ENCODE data around the gene RPRD2.

Gene RPRD2

DNA sequence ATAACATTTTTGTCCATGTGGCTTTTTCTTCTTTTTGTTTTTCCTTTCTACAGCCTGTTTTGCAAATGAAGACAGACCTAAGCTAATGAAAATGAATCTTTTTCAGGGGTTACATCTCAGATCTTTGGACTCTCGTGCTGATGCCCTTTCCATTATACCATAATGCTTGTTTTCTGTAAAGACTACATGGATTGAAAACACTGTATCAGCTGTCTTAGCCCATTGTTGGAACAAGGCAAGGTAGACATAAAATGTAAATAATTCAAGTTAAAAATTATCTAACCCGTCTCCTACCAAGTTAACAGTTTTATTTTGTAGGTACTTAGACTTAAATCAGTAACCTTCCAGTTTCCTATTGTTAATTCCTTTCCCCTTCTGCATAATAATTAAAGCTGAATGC, 44.9 kb downstream of the RPRD2 start:
- H3K27ac ChIP-seq (ENCODE audit: low read depth in 2 of 2, low read length in 2 of 2) = no peak overlapping the region
- no peaks in the 10 kb centered on the region for H3K27me3 ChIP-seq (ENCODE audit: control insufficient read depth in 2 of 2, insufficient read depth in 2 of 2, low read length in 2 of 2)
- peaks cover 2 to 7% of the 10 kb centered on the region in 2 donors for H3K4me1 ChIP-seq (ENCODE audit: control insufficient read depth in 2 of 2, insufficient read depth in 2 of 2, low read length in 2 of 2)
- H3K4me3 ChIP-seq (ENCODE audit: low read length in 2 of 2) = no peak overlapping the region
- H3K9ac ChIP-seq (ENCODE audit: low read depth in 1 of 2, low read length in 2 of 2) = no peak overlapping the region
- no peaks in the 10 kb centered on the region for H3K36me3 ChIP-seq (ENCODE audit: control insufficient read depth in 2 of 2, insufficient read depth in 2 of 2, low read length in 2 of 2)
- H3K9me3 ChIP-seq (ENCODE audit: control insufficient read depth in 2 of 2, low read length in 2 of 2) = no peaks in the 10 kb centered on the region

DNA sequence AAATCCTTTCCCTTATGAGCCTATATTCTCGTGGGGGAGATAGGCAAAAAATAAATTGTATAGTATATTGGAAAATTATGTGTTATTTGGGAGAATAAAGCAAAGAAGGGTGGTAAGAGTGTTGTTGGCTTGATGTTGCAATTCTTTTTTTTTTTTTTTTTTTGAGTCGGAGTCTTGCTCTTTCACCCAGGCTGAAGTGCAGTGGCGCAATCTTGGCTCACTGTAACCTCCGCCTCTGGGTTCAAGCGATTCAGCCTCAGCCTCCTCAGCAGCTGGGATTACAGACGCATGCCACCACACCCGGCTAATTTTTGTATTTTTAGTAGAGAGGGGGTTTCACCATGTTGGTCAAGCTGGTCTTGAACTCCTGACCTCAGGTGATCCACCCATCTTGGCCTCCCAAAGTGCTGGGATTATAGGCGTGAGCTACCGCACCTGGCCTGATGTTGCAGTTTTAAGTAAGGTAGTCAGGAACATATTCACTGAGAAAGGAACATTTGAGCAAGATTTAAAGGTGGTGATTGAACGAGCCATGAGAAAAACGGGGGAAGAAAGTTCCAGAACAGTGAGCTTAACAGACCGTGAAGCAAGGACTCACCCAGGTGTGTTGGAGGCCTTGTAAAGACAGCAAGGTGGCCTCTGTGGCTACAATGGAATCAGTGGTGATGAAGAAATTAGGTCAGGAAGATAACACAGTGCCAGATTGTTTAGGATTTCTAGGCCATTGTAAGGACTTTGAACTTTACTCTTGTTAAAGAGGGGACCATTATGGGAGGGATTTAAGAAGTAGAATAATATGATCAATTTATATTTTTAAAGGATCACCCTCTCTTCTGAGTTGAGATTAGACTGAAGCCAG, 45.8 kb downstream of the RPRD2 start:
- Histone ChIP-seq H3K9ac (ENCODE audit: low read depth in 1 of 2, low read length in 2 of 2) (no peak overlapping the region), H3K9me3 (ENCODE audit: control insufficient read depth in 2 of 2, low read length in 2 of 2) (no peaks in the 10 kb centered on the region), H3K36me3 (ENCODE audit: control insufficient read depth in 2 of 2, insufficient read depth in 2 of 2, low read length in 2 of 2) (no peaks in the 10 kb centered on the region), H3K4me1 (ENCODE audit: control insufficient read depth in 2 of 2, insufficient read depth in 2 of 2, low read length in 2 of 2) (peaks cover 2 to 7% of the 10 kb centered on the region in 2 donors), H3K27me3 (ENCODE audit: control insufficient read depth in 2 of 2, insufficient read depth in 2 of 2, low read length in 2 of 2) (no peaks in the 10 kb centered on the region), H3K27ac (ENCODE audit: low read depth in 2 of 2, low read length in 2 of 2) (no peak overlapping the region), H3K4me3 (ENCODE audit: low read length in 2 of 2) (no peak overlapping the region)

- Histone ChIP-seq H3K9ac (ENCODE audit: low read depth in 1 of 2, low read length in 2 of 2) (no peak overlapping the region), H3K4me1 (ENCODE audit: control insufficient read depth in 2 of 2, insufficient read depth in 2 of 2, low read length in 2 of 2) (peaks cover 2 to 7% of the 10 kb centered on the region in 2 donors), H3K9me3 (ENCODE audit: control insufficient read depth in 2 of 2, low read length in 2 of 2) (no peaks in the 10 kb centered on the region), H3K36me3 (ENCODE audit: control insufficient read depth in 2 of 2, insufficient read depth in 2 of 2, low read length in 2 of 2) (no peaks in the 10 kb centered on the region), H3K27me3 (ENCODE audit: control insufficient read depth in 2 of 2, insufficient read depth in 2 of 2, low read length in 2 of 2) (no peaks in the 10 kb centered on the region), H3K4me3 (ENCODE audit: low read length in 2 of 2) (no peak overlapping the region), H3K27ac (ENCODE audit: low read depth in 2 of 2, low read length in 2 of 2) (no peak overlapping the region)
These were observed 46.7 kb downstream of the RPRD2 start for GRCh38 chr1:150410582-150411101.

DNA sequence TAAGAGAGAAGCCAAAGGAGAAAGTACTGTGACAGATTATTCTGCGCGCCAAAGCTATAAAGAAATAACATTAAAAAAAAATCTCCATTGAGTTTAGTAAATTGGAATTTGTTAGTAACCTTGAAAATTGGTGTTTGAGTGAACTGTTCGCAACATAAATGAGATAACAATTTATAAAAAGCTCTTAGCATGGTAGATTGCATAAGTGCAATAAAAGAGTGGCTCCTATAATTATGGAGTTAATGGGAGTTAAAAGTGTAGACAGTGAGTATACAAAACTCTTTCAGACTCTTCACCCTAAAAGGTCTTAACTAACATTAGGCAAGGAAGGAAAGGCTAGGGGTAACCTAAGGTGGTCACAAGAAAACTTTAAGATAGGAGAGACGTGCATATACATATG, 50.6 kb downstream of the RPRD2 start:
- no peak overlapping the region for H3K27ac ChIP-seq (ENCODE audit: low read depth in 2 of 2, low read length in 2 of 2)
- no peak overlapping the region for H3K4me3 ChIP-seq (ENCODE audit: low read length in 2 of 2)

DNA sequence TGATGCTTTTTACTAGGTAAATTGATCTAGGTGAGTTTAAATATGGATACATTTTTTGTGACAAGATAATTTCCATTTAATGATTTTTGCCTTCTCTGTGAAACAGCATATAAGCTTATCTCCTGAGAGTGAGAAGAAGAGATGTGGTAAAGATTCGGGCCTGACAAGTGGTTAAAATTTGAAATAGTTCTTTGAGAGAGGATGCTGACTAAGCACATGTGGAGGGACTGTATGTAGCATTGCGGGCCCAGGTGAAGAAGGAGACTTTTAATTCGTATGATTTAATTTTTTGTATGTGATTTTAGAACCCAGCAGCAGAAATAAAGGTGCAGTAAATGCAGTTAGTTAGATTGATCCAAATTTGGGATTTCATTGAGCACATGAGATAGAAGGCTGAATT, 51.9 kb downstream of the RPRD2 start:
- Histone ChIP-seq H3K4me1 (ENCODE audit: control insufficient read depth in 2 of 2, insufficient read depth in 2 of 2, low read length in 2 of 2) (no peaks in the 10 kb centered on the region), H3K27ac (ENCODE audit: low read depth in 2 of 2, low read length in 2 of 2) (no peak overlapping the region), H3K27me3 (ENCODE audit: control insufficient read depth in 2 of 2, insufficient read depth in 2 of 2, low read length in 2 of 2) (no peaks in the 10 kb centered on the region), H3K4me3 (ENCODE audit: low read length in 2 of 2) (no peak overlapping the region), H3K9ac (ENCODE audit: low read depth in 1 of 2, low read length in 2 of 2) (no peak overlapping the region), H3K36me3 (ENCODE audit: control insufficient read depth in 2 of 2, insufficient read depth in 2 of 2, low read length in 2 of 2) (no peaks in the 10 kb centered on the region), H3K9me3 (ENCODE audit: control insufficient read depth in 2 of 2, low read length in 2 of 2) (no peaks in the 10 kb centered on the region)

More for the DNA sequence above, 50.6 kb downstream of the RPRD2 start:
- no peaks in the 10 kb centered on the region for H3K36me3 ChIP-seq (ENCODE audit: control insufficient read depth in 2 of 2, insufficient read depth in 2 of 2, low read length in 2 of 2)
- H3K9me3 ChIP-seq (ENCODE audit: control insufficient read depth in 2 of 2, low read length in 2 of 2) = no peaks in the 10 kb centered on the region
- H3K27me3 ChIP-seq (ENCODE audit: control insufficient read depth in 2 of 2, insufficient read depth in 2 of 2, low read length in 2 of 2) = no peaks in the 10 kb centered on the region
- H3K9ac ChIP-seq (ENCODE audit: low read depth in 1 of 2, low read length in 2 of 2) = no peak overlapping the region
- H3K4me1 ChIP-seq (ENCODE audit: control insufficient read depth in 2 of 2, insufficient read depth in 2 of 2, low read length in 2 of 2) = peaks cover 2 to 4% of the 10 kb centered on the region in 2 donors

DNA sequence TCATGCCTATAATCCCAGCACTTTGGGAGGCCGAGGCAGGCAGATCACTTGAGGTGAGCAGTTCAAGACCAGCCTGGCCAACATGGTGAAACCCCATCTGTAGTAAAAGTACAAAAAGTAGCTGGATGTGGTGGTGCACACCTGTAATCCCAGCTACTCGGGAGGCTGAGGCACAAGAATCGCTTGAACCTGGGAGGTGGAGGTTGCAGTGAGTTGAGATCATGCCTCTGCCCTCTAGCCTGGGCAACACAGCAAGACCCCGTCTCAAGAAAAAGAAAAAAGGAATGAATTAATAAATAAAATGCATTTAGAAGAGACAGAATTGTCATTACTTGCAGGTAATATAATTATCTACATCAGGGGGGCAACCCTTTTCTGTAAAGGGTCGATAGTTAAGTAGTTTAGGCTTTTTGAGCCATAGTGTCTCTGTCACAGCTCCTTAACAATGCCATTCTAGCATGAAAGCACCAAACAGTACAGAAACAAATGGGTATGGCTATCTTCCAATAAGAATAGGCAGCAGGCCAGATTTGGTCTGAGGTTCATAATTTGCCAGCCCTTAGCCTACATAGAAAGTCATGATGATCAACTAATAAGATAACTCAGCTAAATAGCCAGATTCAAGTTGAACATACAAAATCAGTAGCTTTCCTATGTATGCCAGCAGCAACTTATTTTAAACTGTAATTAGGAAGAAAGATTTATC, 56.8 kb downstream of the RPRD2 start:
- H3K27me3 ChIP-seq (ENCODE audit: control insufficient read depth in 2 of 2, insufficient read depth in 2 of 2, low read length in 2 of 2) = no peaks in the 10 kb centered on the region
- H3K27ac ChIP-seq (ENCODE audit: low read depth in 2 of 2, low read length in 2 of 2) = no peak overlapping the region
- no peak overlapping the region for H3K9ac ChIP-seq (ENCODE audit: low read depth in 1 of 2, low read length in 2 of 2)
- peaks cover under 1 to 4% of the 10 kb centered on the region in 2 donors for H3K36me3 ChIP-seq (ENCODE audit: control insufficient read depth in 2 of 2, insufficient read depth in 2 of 2, low read length in 2 of 2)
- no peaks in the 10 kb centered on the region for H3K9me3 ChIP-seq (ENCODE audit: control insufficient read depth in 2 of 2, low read length in 2 of 2)
- no peaks in the 10 kb centered on the region for H3K4me1 ChIP-seq (ENCODE audit: control insufficient read depth in 2 of 2, insufficient read depth in 2 of 2, low read length in 2 of 2)
- H3K4me3 ChIP-seq (ENCODE audit: low read length in 2 of 2) = no peak overlapping the region

GRCh38 chr1:150422541-150422940, 58.6 kb downstream of the RPRD2 start:
- H3K27ac ChIP-seq (ENCODE audit: low read depth in 2 of 2, low read length in 2 of 2) = no peak overlapping the region
- H3K27me3 ChIP-seq (ENCODE audit: control insufficient read depth in 2 of 2, insufficient read depth in 2 of 2, low read length in 2 of 2) = no peaks in the 10 kb centered on the region
- no peaks in the 10 kb centered on the region for H3K4me1 ChIP-seq (ENCODE audit: control insufficient read depth in 2 of 2, insufficient read depth in 2 of 2, low read length in 2 of 2)
- no peak overlapping the region for H3K4me3 ChIP-seq (ENCODE audit: low read length in 2 of 2)
- no peak overlapping the region for H3K9ac ChIP-seq (ENCODE audit: low read depth in 1 of 2, low read length in 2 of 2)
- no peaks in the 10 kb centered on the region for H3K9me3 ChIP-seq (ENCODE audit: control insufficient read depth in 2 of 2, low read length in 2 of 2)
- peaks cover 2 to 4% of the 10 kb centered on the region in 2 donors for H3K36me3 ChIP-seq (ENCODE audit: control insufficient read depth in 2 of 2, insufficient read depth in 2 of 2, low read length in 2 of 2)

DNA sequence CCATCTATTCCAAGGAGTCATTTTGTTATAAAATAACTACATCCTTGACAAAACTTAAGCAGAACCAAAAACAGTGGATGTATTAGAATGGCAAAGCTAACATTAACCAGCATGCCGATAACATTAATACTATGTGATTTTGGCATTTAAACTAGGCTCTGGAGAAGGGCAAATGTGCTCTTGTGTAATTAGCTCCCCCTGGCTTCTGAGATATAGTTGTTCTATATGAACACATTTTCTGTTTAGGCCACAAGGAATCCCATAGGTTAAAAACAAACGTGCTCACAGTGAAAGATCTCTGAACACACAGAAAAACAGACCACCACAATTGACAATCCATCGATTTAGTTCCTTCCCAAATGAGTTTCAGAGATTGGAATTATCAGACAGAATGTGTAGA, 65.9 kb downstream of the RPRD2 start:
- H3K27ac ChIP-seq (ENCODE audit: low read depth in 2 of 2, low read length in 2 of 2) = no peak overlapping the region
- H3K36me3 ChIP-seq (ENCODE audit: control insufficient read depth in 2 of 2, insufficient read depth in 2 of 2, low read length in 2 of 2) = peaks cover 0 to 5% of the 10 kb centered on the region in 2 donors
- H3K4me1 ChIP-seq (ENCODE audit: control insufficient read depth in 2 of 2, insufficient read depth in 2 of 2, low read length in 2 of 2) = no peaks in the 10 kb centered on the region
- H3K4me3 ChIP-seq (ENCODE audit: low read length in 2 of 2) = no peak overlapping the region
- no peak overlapping the region for H3K9ac ChIP-seq (ENCODE audit: low read depth in 1 of 2, low read length in 2 of 2)
- no peaks in the 10 kb centered on the region for H3K9me3 ChIP-seq (ENCODE audit: control insufficient read depth in 2 of 2, low read length in 2 of 2)
- H3K27me3 ChIP-seq (ENCODE audit: control insufficient read depth in 2 of 2, insufficient read depth in 2 of 2, low read length in 2 of 2) = no peaks in the 10 kb centered on the region

GRCh38 chr1:150441121-150441520, 77.2 kb downstream of the RPRD2 start:
- no peaks in the 10 kb centered on the region for H3K27me3 ChIP-seq (ENCODE audit: control insufficient read depth in 2 of 2, insufficient read depth in 2 of 2, low read length in 2 of 2)
- H3K4me3 ChIP-seq (ENCODE audit: low read length in 2 of 2) = no peak overlapping the region
- no peak overlapping the region for H3K27ac ChIP-seq (ENCODE audit: low read depth in 2 of 2, low read length in 2 of 2)
- no peaks in the 10 kb centered on the region for H3K9me3 ChIP-seq (ENCODE audit: control insufficient read depth in 2 of 2, low read length in 2 of 2)
- H3K9ac ChIP-seq (ENCODE audit: low read depth in 1 of 2, low read length in 2 of 2) = no peak overlapping the region
- no peaks in the 10 kb centered on the region for H3K4me1 ChIP-seq (ENCODE audit: control insufficient read depth in 2 of 2, insufficient read depth in 2 of 2, low read length in 2 of 2)
- peaks cover 33 to 37% of the 10 kb centered on the region in 2 donors for H3K36me3 ChIP-seq (ENCODE audit: control insufficient read depth in 2 of 2, insufficient read depth in 2 of 2, low read length in 2 of 2)

DNA sequence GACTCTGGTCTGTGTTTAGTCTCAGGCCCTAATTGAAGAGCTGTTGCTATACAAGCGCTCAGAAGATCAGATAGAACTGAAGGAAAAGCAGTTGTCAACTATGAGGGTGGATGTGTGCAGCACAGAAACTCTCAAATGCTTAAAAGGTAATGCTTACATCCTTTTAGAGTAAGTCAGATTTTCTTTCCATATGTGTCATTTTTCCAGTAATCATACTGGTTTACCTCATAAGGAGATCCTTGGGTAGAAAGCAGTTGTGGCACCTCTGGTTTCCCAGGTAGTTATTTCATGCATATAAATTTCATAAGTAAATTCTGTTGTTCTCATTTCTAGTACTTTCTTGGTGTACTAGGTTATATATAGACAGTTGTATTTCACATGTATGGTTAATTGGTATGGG, 80.3 kb downstream of the RPRD2 start:
- no peak overlapping the region for H3K4me3 ChIP-seq (ENCODE audit: low read length in 2 of 2)
- no peaks in the 10 kb centered on the region for H3K9me3 ChIP-seq (ENCODE audit: control insufficient read depth in 2 of 2, low read length in 2 of 2)
- no peaks in the 10 kb centered on the region for H3K27me3 ChIP-seq (ENCODE audit: control insufficient read depth in 2 of 2, insufficient read depth in 2 of 2, low read length in 2 of 2)
- H3K36me3 ChIP-seq (ENCODE audit: control insufficient read depth in 2 of 2, insufficient read depth in 2 of 2, low read length in 2 of 2) = peaks cover 52 to 58% of the 10 kb centered on the region in 2 donors
- H3K27ac ChIP-seq (ENCODE audit: low read depth in 2 of 2, low read length in 2 of 2) = no peak overlapping the region
- no peaks in the 10 kb centered on the region for H3K4me1 ChIP-seq (ENCODE audit: control insufficient read depth in 2 of 2, insufficient read depth in 2 of 2, low read length in 2 of 2)
- H3K9ac ChIP-seq (ENCODE audit: low read depth in 1 of 2, low read length in 2 of 2) = no peak overlapping the region

All from mucosa of rectum (tissue), 2 donors.